ENCODE data around the gene RPL29.
A peak's percentile ranks its signal among the peaks of the same experiment; 100 is the strongest.

Gene RPL29

DNA sequence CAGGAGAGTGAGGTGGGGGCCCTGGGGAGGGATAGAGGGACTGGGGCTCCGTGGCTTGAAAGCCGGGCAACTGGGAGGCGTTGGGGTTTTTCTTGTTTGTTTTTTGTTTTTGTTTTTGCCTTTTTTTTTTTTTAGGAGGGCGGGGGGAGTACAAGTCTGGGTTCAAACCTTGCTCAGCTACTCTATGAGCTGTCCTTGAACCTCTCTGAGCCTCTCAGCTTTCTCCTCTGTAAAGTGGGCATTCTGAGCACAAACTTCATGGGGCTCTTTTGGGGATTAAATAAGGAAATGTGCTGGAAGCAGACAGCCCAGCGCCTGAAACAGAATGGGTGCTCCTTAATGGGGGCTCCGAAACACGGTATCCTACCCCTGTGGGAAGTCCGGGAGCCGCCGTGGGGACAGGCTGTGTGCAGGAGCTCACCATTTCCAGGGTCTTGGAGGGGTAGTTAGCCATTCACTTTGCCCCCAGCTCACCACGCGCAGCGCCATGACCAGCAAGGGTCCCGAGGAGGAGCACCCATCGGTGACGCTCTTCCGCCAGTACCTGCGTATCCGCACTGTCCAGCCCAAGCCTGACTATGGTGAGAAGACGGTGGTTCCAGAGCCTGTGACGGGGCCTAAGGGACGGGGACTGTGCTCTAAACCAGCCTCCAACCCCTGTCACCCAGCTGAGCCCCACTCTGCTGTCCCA lies 12.0 kb downstream of the RPL29 start:
- Mint-ChIP-seq H3K27ac (peak overlapping the region; percentile 93), H3K4me3 (peak overlapping the region; percentile 94), H3K36me3 (no peaks in the 10 kb centered on the region), H3K27me3 (no peaks in the 10 kb centered on the region), H3K9me3 (no peaks in the 10 kb centered on the region), H3K4me1 (peaks cover 23% of the 10 kb centered on the region)

DNA sequence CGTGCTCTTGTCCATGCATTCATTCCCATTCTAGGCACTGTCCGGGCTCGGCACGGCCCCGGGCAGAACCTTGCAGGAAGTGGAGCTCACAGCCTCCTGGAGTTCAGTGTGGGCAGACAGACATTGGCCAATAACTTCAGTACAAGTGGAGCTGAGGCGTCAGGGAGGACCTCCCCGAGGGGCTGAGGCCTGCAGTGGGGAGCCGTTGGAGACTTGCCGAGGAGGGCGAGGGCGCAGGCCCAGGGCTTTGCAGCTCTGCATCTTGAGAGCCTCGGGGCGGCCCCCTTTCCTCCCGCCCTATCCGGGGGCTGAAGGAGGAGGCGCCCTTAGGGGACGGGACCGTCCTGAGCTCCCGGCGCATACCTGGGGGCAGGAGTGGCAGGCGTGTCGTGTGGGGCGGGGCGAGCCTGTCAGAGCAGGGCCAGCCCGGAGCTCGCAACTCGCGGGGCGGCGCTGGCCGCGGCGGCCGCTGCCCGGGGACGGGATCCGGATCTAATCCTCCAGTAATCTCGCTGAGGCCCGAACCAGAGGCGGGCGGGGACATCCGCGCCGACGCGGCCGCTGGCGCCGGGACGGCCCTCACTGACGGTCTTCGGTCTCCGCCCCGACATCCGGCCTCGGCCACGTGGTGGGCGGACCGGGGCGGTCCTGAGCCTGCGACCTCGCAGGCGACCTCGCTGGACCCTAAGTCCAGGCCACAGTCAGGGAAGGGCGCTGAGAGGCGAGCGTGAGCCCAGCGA lies 12.7 kb downstream of the RPL29 start, which contains the start of gene ACY1:
ACY1 (plus strand) TSS at position 698 of the 740 bp plus-strand sequence. CDS start 530 bp downstream, outside the sequence.
- H3K9me3 Mint-ChIP-seq: no peaks in the 10 kb centered on the region
- no peaks in the 10 kb centered on the region for H3K36me3 Mint-ChIP-seq
- peak within 1 kb of the TSS; percentile 93 for H3K27ac Mint-ChIP-seq
- no peaks in the 10 kb centered on the region for H3K27me3 Mint-ChIP-seq
- peak within 1 kb of the TSS; percentile 94 for H3K4me3 Mint-ChIP-seq
- peaks cover 23% of the 10 kb centered on the region for H3K4me1 Mint-ChIP-seq

DNA sequence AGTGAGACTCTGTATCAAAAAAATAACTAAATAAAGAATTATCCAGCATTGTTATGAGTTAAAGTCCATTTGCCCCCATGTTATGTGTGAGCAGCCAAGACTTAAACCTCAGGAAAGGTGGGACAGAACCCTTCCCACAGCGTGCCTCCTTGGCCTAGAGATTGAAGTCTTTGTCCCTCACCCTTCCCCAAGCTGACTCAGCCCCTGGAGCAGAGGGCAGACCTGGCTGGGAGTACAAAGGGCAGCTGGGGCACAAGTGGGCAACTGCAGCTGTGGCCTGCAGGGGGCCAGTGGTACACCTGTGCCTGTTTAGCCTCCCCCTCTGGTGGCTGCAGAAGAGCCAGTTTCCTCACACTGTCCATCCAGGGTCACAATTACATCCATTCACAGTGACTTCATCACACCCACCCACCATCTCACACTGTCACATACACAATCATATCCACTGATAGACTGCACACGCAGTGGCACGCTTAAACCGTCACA lies 13.3 kb downstream of the RPL29 start:
- no peaks in the 10 kb centered on the region for H3K36me3 Mint-ChIP-seq
- H3K4me1 Mint-ChIP-seq: peaks cover 25% of the 10 kb centered on the region
- no peaks in the 10 kb centered on the region for H3K27me3 Mint-ChIP-seq
- peak overlapping the region; percentile 84 for H3K27ac Mint-ChIP-seq
- H3K9me3 Mint-ChIP-seq: no peaks in the 10 kb centered on the region
- peak overlapping the region; percentile 94 for H3K4me3 Mint-ChIP-seq

DNA sequence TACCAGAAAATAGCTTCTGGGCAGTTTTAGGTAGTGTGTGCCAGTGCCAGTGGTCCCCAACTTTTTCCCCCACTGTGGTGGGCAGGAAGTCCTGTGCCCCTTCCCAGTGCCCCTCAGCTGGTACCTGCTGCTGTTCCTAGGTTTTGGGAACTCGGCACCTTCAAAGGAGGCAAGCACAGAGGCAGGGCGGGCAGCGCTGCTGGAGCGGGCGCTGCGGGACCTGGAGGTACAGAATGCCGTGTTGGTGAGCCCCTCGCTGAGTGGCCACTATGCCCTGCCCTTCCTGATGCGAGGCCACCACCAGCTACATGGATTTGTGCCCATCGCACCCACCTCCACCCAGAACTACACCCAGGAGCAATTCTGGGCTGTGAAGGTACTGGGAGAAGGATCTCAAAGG lies 15.4 kb downstream of the RPL29 start:
- no peaks in the 10 kb centered on the region for H3K27me3 Mint-ChIP-seq

GRCh38 chr3:51978143-51978502 lies 17.6 kb downstream of the RPL29 start:
- no peaks in the 10 kb centered on the region for H3K9me3 Mint-ChIP-seq
- H3K36me3 Mint-ChIP-seq: no peaks in the 10 kb centered on the region
- H3K27ac Mint-ChIP-seq: no peak overlapping the region
- no peak overlapping the region for H3K4me3 Mint-ChIP-seq
- H3K27me3 Mint-ChIP-seq: no peaks in the 10 kb centered on the region
- H3K4me1 Mint-ChIP-seq: peaks cover 40% of the 10 kb centered on the region

More for the DNA sequence above, 15.4 kb downstream of the RPL29 start:
- Mint-ChIP-seq H3K4me1 (peaks cover 38% of the 10 kb centered on the region), H3K9me3 (no peaks in the 10 kb centered on the region), H3K36me3 (no peaks in the 10 kb centered on the region), H3K27ac (no peak overlapping the region), H3K4me3 (no peak overlapping the region)

DNA sequence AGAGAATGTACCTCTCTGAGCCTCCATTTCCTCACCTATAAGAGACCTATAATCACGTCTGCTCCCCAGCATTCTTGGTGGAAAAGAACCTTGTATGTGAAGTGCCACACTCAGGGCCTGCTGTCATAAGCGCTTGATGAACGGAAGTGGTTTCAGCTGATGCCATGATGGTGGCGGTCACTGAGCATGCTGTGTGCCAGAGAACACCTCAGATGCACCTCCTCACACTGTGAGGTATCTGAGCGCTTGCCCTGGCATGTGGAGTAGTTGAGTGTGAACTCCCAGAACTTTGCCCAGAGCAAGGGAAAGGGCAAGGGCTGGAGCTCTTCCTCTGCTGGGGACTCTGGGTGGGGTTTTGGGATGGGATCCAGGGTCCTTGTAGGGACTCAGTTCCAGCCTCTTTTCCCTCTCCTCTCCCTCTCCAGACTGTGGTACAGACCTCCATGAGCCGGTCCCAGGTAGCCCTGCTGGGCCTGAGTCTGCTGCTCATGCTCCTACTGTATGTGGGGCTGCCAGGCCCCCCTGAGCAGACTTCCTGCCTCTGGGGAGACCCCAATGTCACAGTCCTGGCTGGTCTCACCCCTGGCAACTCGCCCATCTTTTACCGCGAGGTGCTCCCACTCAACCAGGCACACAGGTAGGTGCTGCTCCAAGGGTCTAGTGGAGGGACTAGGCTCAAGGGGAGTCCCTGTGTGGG lies 18.1 kb downstream of the RPL29 start:
- Mint-ChIP-seq H3K4me3 (no peak overlapping the region), H3K36me3 (no peaks in the 10 kb centered on the region), H3K9me3 (no peaks in the 10 kb centered on the region), H3K27me3 (no peaks in the 10 kb centered on the region), H3K27ac (no peak overlapping the region), H3K4me1 (peaks cover 37% of the 10 kb centered on the region)

- H3K36me3 Mint-ChIP-seq: no peaks in the 10 kb centered on the region
- H3K4me1 Mint-ChIP-seq: peaks cover 29% of the 10 kb centered on the region
- no peaks in the 10 kb centered on the region for H3K27me3 Mint-ChIP-seq
- H3K9me3 Mint-ChIP-seq: no peaks in the 10 kb centered on the region
- H3K4me3 Mint-ChIP-seq: peak overlapping the region; percentile 91
- H3K27ac Mint-ChIP-seq: no peak overlapping the region
Observed at GRCh38 chr3:51975852-51976549, 19.7 kb downstream of the RPL29 start.

DNA sequence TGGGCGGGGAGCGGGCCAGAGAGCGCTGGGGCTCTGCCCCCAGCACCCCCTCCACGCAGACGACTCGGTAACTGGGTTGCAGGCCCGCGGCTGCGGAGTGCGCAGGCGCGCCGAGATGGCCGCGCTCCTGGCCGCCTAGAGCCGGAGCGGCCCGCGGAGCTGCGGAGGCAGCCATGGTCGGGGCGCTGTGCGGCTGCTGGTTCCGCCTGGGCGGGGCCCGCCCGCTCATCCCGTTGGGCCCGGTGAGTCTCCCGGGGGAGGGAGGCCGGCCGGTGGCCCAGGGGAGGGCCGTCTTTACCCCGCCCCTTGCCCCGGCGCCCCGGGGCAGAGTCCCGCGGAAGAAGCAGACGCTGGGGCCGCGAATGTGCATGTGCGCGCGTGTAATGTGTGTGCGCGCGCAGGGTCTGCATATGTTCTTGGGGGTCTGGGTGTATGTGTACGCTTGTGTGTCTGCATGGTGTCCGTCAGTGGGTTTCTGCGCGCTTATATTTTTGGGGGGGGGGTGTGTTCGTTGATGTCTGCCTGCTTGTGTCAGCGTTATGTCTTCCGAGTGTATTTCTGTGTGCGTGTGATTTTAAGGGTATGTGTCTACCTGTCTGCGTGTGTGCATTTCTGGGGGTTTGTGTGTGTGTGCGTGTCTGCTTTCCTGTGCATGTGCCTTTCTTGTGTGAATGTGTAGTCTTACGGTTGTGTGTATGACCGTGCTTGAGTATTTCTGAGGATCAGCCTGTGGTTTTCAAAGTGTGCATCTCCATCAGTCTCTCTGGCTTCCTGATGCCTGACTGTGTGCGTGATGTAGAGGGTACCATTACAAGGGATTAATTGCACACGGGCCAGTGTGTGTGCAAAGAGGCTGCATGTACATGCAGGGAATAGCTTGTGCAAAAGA lies 20.5 kb downstream of the RPL29 start, which contains the start of gene ABHD14A:
ABHD14A (plus strand) TSS at position 102 of the 889 bp plus-strand sequence; CDS start at position 174, 72 bp downstream.
- H3K4me1 Mint-ChIP-seq: peaks cover 32% of the 10 kb centered on the region
- H3K36me3 Mint-ChIP-seq: no peaks in the 10 kb centered on the region
- peak within 1 kb of the TSS; percentile 94 for H3K27ac Mint-ChIP-seq
- H3K9me3 Mint-ChIP-seq: no peaks in the 10 kb centered on the region
- H3K27me3 Mint-ChIP-seq: no peaks in the 10 kb centered on the region
- peak within 1 kb of the TSS; percentile 91 for H3K4me3 Mint-ChIP-seq

- Mint-ChIP-seq H3K9me3 (no peaks in the 10 kb centered on the region), H3K27ac (peak overlapping the region; percentile 94), H3K27me3 (no peaks in the 10 kb centered on the region), H3K4me3 (peak overlapping the region; percentile 91), H3K4me1 (peaks cover 32% of the 10 kb centered on the region), H3K36me3 (no peaks in the 10 kb centered on the region)
Observed at GRCh38 chr3:51974277-51974962, 21.3 kb downstream of the RPL29 start.

GRCh38 chr3:51971350-51971749 lies 24.3 kb downstream of the RPL29 start:
- Mint-ChIP-seq H3K9me3 (no peaks in the 10 kb centered on the region), H3K4me1 (peaks cover 35% of the 10 kb centered on the region), H3K4me3 (no peak overlapping the region), H3K36me3 (no peaks in the 10 kb centered on the region), H3K27me3 (no peaks in the 10 kb centered on the region), H3K27ac (peak overlapping the region; percentile 55)

DNA sequence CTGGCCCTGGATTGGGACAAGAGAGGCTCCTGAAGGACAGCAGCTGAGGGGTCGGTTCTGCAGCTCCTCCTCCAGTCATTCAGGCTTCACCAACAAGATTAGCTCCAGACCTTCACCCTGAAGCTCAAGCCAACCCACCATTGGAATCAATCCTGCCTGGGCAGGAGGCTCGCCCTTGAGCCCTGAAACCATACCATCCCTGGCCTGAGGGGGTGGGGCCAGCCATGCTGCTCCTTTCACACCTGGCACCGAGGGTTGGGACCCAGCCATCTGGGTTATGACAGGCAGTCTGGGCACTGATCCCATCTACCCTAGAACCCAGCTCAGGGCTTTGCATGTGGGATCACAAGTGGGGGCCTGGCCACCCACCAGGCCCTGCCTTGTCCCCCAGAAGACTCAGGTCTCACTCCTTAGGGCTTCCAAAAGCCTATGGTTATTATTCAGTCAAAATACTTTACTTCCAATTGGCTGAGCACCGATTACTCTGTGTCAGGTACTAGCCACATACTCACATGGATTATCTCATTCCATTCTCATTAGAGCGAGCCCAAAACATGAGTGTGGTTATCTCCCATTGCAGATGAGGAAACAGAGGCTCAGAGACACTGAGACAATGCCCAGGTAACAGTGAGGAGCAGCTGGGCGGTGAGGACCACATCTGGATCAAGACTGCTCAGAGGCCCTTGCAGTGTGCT lies 24.9 kb downstream of the RPL29 start:
- Mint-ChIP-seq H3K4me3 (no peak overlapping the region), H3K36me3 (no peaks in the 10 kb centered on the region), H3K27me3 (no peaks in the 10 kb centered on the region), H3K27ac (peak overlapping the region; percentile 14), H3K9me3 (no peaks in the 10 kb centered on the region), H3K4me1 (peaks cover 36% of the 10 kb centered on the region)

GRCh38 chr3:51969841-51970240 lies 25.9 kb downstream of the RPL29 start:
- H3K4me3 Mint-ChIP-seq: no peak overlapping the region
- H3K36me3 Mint-ChIP-seq: no peaks in the 10 kb centered on the region
- no peaks in the 10 kb centered on the region for H3K27me3 Mint-ChIP-seq
- no peaks in the 10 kb centered on the region for H3K9me3 Mint-ChIP-seq
- no peak overlapping the region for H3K27ac Mint-ChIP-seq
- H3K4me1 Mint-ChIP-seq: peaks cover 36% of the 10 kb centered on the region

DNA sequence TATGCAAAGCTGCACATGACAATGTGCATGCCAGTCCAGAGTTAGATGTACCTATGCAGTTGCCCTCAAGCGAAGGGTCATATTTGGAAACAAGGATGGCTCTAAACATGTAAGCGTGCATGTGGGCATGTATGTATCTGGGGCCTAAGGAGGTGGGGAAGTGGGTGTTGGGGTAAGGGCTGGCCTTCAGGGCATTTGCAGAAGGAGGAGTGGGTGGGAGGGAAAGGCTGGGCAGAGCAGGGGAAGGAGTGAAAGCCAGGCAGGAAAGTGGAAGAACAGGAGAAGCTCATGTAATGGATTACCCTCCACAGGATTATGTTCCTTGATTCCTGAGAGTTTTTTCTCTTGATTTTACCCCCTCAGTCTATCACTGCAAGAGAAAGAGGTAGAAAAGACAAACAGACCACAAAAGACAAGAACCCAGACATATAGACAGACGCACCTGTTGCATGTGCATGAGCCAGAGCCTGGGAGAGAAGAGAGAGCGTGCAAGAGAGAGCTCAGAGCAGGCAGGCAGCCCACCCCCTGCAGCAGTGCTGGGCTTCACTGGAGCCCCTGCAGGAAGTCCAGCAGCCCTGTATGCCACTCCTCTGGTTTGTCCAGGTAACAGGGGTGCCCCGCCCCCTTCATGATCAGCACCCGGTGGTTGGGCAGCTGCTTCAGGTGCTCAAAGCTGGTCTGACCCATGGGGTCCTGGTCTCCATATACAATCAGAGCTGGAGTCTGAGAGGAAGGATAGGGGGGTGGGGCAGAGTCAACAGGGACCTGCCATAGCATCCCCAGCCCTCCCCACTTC lies 26.6 kb downstream of the RPL29 start:
- Mint-ChIP-seq H3K9me3 (no peaks in the 10 kb centered on the region), H3K36me3 (no peaks in the 10 kb centered on the region), H3K27me3 (no peaks in the 10 kb centered on the region), H3K27ac (no peak overlapping the region), H3K4me3 (peak overlapping the region; percentile 65), H3K4me1 (peaks cover 30% of the 10 kb centered on the region)

Data from activated naive CD4-positive, alpha-beta T cell treated with anti-CD3 and anti-CD28 coated beads, Interleukin-2, amount 50 U/mL, for 24 hours (primary cell).